Measurements from ENCODE around the gene TCF7. TPM values are rescaled to one million over a fixed set of nuclear protein-coding genes. Genes with fewer than 3 reads are reported as not detected.
A peak's percentile ranks its signal among the peaks of the same experiment; 100 is the strongest.

The TCF7 gene
- total RNA-seq, 1 experiment from 2014 or later, result 13.0 TPM

- H3K36me3 ChIP-seq (ENCODE audit: low read depth), result no peaks in the 10 kb centered on the region
- ChIA-PET POLR2A (ENCODE audit: unreplicated experiment) (interaction anchor here (0.6 kb wide), 1 partner anchor 14 kb away, joined by 3 read pairs; no protein-coding TSS in a partner anchor), CTCF (interaction anchor here (0.6 kb wide), 1 partner anchor 171 kb away, joined by 4 read pairs; no protein-coding TSS in a partner anchor)
- no peaks in the 10 kb centered on the region for H3K9me3 ChIP-seq (ENCODE audit: insufficient read depth, low read depth)
- TF ChIP-seq, protein P1, sequence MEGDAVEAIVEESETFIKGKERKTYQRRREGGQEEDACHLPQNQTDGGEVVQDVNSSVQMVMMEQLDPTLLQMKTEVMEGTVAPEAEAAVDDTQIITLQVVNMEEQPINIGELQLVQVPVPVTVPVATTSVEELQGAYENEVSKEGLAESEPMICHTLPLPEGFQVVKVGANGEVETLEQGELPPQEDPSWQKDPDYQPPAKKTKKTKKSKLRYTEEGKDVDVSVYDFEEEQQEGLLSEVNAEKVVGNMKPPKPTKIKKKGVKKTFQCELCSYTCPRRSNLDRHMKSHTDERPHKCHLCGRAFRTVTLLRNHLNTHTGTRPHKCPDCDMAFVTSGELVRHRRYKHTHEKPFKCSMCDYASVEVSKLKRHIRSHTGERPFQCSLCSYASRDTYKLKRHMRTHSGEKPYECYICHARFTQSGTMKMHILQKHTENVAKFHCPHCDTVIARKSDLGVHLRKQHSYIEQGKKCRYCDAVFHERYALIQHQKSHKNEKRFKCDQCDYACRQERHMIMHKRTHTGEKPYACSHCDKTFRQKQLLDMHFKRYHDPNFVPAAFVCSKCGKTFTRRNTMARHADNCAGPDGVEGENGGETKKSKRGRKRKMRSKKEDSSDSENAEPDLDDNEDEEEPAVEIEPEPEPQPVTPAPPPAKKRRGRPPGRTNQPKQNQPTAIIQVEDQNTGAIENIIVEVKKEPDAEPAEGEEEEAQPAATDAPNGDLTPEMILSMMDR (conservative IDR thresholded peaks at IDR 0.05), result no peak
- TF ChIP-seq EZH2 (IDR thresholded peaks at IDR 0.05; ENCODE audit: low read depth), result no peak
- H3K27me3 ChIP-seq (ENCODE audit: insufficient read depth, low read depth), result no peaks in the 10 kb centered on the region
- no peak overlapping the region for H3K4me2 ChIP-seq
- no peaks in the 10 kb centered on the region for H3K79me2 ChIP-seq (ENCODE audit: low read depth)
- no peaks in the 10 kb centered on the region for H4K20me1 ChIP-seq (ENCODE audit: insufficient read depth)
- H3K9me2 ChIP-seq (ENCODE audit: insufficient read depth), result no peaks in the 10 kb centered on the region
- H3K4me1 ChIP-seq (replicated peaks; ENCODE audit: insufficient read depth), result peaks cover 9% of the 10 kb centered on the region
- no peak overlapping the region for H2AFZ ChIP-seq
- DNase-seq, result peak in 1 of 2 experiments; percentile 54
- BruUV-seq (replicated peaks), result no TSS peak
- peaks cover 19% of the 10 kb centered on the region; the same call in 1 of the 2 replicates for H3F3A ChIP-seq (ENCODE audit: insufficient read depth, low read depth)
- intact Hi-C loops (cut with micrococcal nuclease; ENCODE audit: unreplicated experiment), result no loop called here
- no peak overlapping the region for H3K4me3 ChIP-seq
- H3K27ac ChIP-seq, result no peak overlapping the region
Measured at GRCh38 chr5:134073404-134073803, 41.1 kb upstream of the TCF7 start.

- Histone ChIP-seq H3K79me2 (ENCODE audit: low read depth) (no peaks in the 10 kb centered on the region), H4K20me1 (ENCODE audit: insufficient read depth) (no peaks in the 10 kb centered on the region), H3K27ac (no peak overlapping the region), H3K4me1 (replicated peaks; ENCODE audit: insufficient read depth) (peaks cover 5% of the 10 kb centered on the region), H3K4me2 (no peak overlapping the region), H2AFZ (no peak overlapping the region), H3K9me2 (ENCODE audit: insufficient read depth) (no peaks in the 10 kb centered on the region), H3F3A (ENCODE audit: insufficient read depth, low read depth) (peaks cover 19% of the 10 kb centered on the region; the same call in 1 of the 2 replicates), H3K9me3 (ENCODE audit: insufficient read depth, low read depth) (no peaks in the 10 kb centered on the region), H3K4me3 (no peak overlapping the region), H3K27me3 (ENCODE audit: insufficient read depth, low read depth) (no peaks in the 10 kb centered on the region), H3K36me3 (ENCODE audit: low read depth) (no peaks in the 10 kb centered on the region)
- no peak for DNase-seq
- intact Hi-C loops (cut with micrococcal nuclease; ENCODE audit: unreplicated experiment), result no loop called here
- BruUV-seq (replicated peaks), result no TSS peak
- CTCF ChIA-PET, result no interaction called here
- POLR2A ChIA-PET (ENCODE audit: unreplicated experiment), result no interaction called here
- TF ChIP-seq, protein P1 (conservative IDR thresholded peaks at IDR 0.05), result no peak
- no peak for TF ChIP-seq EZH2 (IDR thresholded peaks at IDR 0.05; ENCODE audit: low read depth)
Measured at GRCh38 chr5:134075102-134075501, 39.4 kb upstream of the TCF7 start.

GRCh38 chr5:134077926-134078580 lies 36.4 kb upstream of the TCF7 start:
- H3F3A ChIP-seq (ENCODE audit: insufficient read depth, low read depth), result no peaks in the 10 kb centered on the region
- no peaks in the 10 kb centered on the region for H3K4me1 ChIP-seq (replicated peaks; ENCODE audit: insufficient read depth)
- no peaks in the 10 kb centered on the region for H3K27me3 ChIP-seq (ENCODE audit: insufficient read depth, low read depth)
- no peak overlapping the region for H3K27ac ChIP-seq
- no peak overlapping the region for H3K4me3 ChIP-seq
- H2AFZ ChIP-seq, result no peak overlapping the region
- CTCF ChIA-PET, result no interaction called here
- no peaks in the 10 kb centered on the region for H3K9me3 ChIP-seq (ENCODE audit: insufficient read depth, low read depth)
- H3K9me2 ChIP-seq (ENCODE audit: insufficient read depth), result no peaks in the 10 kb centered on the region
- intact Hi-C loops (cut with micrococcal nuclease; ENCODE audit: unreplicated experiment), result no loop called here
- no peak for DNase-seq
- no peak for TF ChIP-seq EZH2 (IDR thresholded peaks at IDR 0.05; ENCODE audit: low read depth)
- TF ChIP-seq, protein P1 (conservative IDR thresholded peaks at IDR 0.05), result no peak
- H4K20me1 ChIP-seq (ENCODE audit: insufficient read depth), result no peaks in the 10 kb centered on the region
- H3K4me2 ChIP-seq, result no peak overlapping the region
- no TSS peak for BruUV-seq (replicated peaks)
- no peaks in the 10 kb centered on the region for H3K79me2 ChIP-seq (ENCODE audit: low read depth)
- no peaks in the 10 kb centered on the region for H3K36me3 ChIP-seq (ENCODE audit: low read depth)
- POLR2A ChIA-PET (ENCODE audit: unreplicated experiment), result interaction anchor here (0.6 to 0.7 kb wide), 2 partner anchors 37 to 611 kb away, joined by 3 to 11 read pairs; partner anchors contain the start of gene TCF7

All from PC-9 (cell line).